PC-3 (cell line): ENCODE results near the gene TTC16. TPM values are rescaled to one million over a fixed set of nuclear protein-coding genes. Genes with fewer than 3 reads are reported as not detected.

ENCODE experiments used
- ATAC-seq: fragments of 200-7000 bp; cut with Tn5 transposase; 2 replicates; pipeline ENCODE4 v1.9.1; 2020; ENCODE audit warnings: mild to moderate bottlenecking, moderate library complexity
- BruUV-seq: library from RNA; stranded (reverse); fragments of 400-500 nt; replicated peaks from 2 replicates; lab custom pipeline; 2021; lab: Mats Ljungman, UMichigan
- CTCF ChIA-PET: fragments of 300-600 bp; sonication (Branson Sonifier 250); formaldehyde crosslinking; loops from one replicate; lab custom pipeline; 2022; ENCODE audit warnings: antibody characterized with exemption; lab: Charles Lee
- POLR2A ChIA-PET: fragments of 300-600 bp; sonication (Branson Sonifier 250); formaldehyde crosslinking; loops from one replicate; lab custom pipeline; 2022; ENCODE audit warnings: antibody characterized with exemption; ENCODE audit not compliant: unreplicated experiment; lab: Charles Lee
- DNase-seq: peaks from one replicate; pipeline ENCODE4 v3.0.0-alpha.2; 2015
- H2AFZ ChIP-seq: fragments of 300-600 bp; sonication (generic); 2 replicates; pipeline ENCODE4 v1.6.0; 2016; ENCODE audit warnings: antibody characterized with exemption, low read length
- H3F3A ChIP-seq: fragments of 300-600 bp; sonication (generic); one replicate; pipeline ENCODE4 v1.6.0; 2017; ENCODE audit warnings: antibody characterized with exemption, low read length, control low read depth, mild to moderate bottlenecking; ENCODE audit not compliant: unreplicated experiment
- H3K27ac ChIP-seq: fragments of 300-600 bp; sonication (generic); 2 replicates; pipeline ENCODE4 v1.5.1; 2016; ENCODE audit warnings: mild to moderate bottlenecking, low read length
- H3K27me3 ChIP-seq: fragments of 300-600 bp; sonication (generic); 2 replicates; pipeline ENCODE4 v1.6.1; 2016; ENCODE audit warnings: low read length, mixed read lengths
- H3K36me3 ChIP-seq: fragments of 300-600 bp; sonication (generic); 2 replicates; pipeline ENCODE4 v1.6.1; 2016; ENCODE audit warnings: low read depth, mixed run types, low read length, mixed read lengths
- H3K4me1 ChIP-seq: fragments of 300-600 bp; sonication (generic); 2 replicates; pipeline ENCODE4 v1.5.1; 2016; ENCODE audit warnings: low read length; ENCODE audit not compliant: insufficient read depth
- H3K4me2 ChIP-seq: fragments of 300-600 bp; sonication (generic); 2 replicates; pipeline ENCODE4 v1.6.0; 2016; ENCODE audit warnings: low read length
- H3K4me3 ChIP-seq: fragments of 300-600 bp; sonication (generic); 2 replicates; pipeline ENCODE4 v1.5.1; 2016; ENCODE audit warnings: mild to moderate bottlenecking, low read length, mixed read lengths
- H3K79me2 ChIP-seq: fragments of 300-600 bp; sonication (generic); 2 replicates; pipeline ENCODE4 v1.6.1; 2017; ENCODE audit warnings: low read length, mixed read lengths
- H3K9ac ChIP-seq: fragments of 300-600 bp; sonication (generic); 2 replicates; pipeline ENCODE4 v1.6.0; 2016; ENCODE audit warnings: mild to moderate bottlenecking, low read length
- H3K9me2 ChIP-seq: fragments of 300-600 bp; sonication (generic); replicated peaks from 2 replicates; pipeline ENCODE4 v1.6.1; 2016; ENCODE audit warnings: mixed run types, low read length, mixed read lengths
- H3K9me3 ChIP-seq: fragments of 300-600 bp; sonication (generic); 2 replicates; pipeline ENCODE4 v1.6.1; 2016; ENCODE audit warnings: low read length, mixed read lengths
- H4K20me1 ChIP-seq: fragments of 300-600 bp; sonication (generic); 2 replicates; pipeline ENCODE4 v1.6.1; 2016; ENCODE audit warnings: low read length, mixed read lengths
- EZH2 ChIP-seq: fragments of 300-600 bp; sonication (generic); IDR thresholded peaks from one replicate; pipeline ENCODE4 v1.6.1; 2017; ENCODE audit warnings: antibody characterized with exemption, mild to moderate bottlenecking, low read length; ENCODE audit not compliant: unreplicated experiment
- EZH2phosphoT487 ChIP-seq: fragments of 300-600 bp; sonication (generic); IDR thresholded peaks from 2 replicates; pipeline ENCODE4 v1.6.1; 2018; ENCODE audit warnings: mild to moderate bottlenecking, antibody characterized with exemption, low read length, borderline replicate concordance
- intact Hi-C: fragments of 100-400 bp; cut with micrococcal nuclease; formaldehyde crosslinking; loops from 2 replicates; pipeline ENCODE4 v1.9.0; 2023
- total RNA-seq: library from RNA; depleted of rRNA; stranded (reverse); fragments of >200 nt; gene quantifications from 2 replicates; pipeline ENCODE4 v1.2.3, GENCODE V29; 2014
- TF ChIP-seq, protein P1 (sequence below): fragments of 300-600 bp; sonication (generic); conservative IDR thresholded peaks from 2 replicates; pipeline ENCODE4 v1.5.1; 2017; ENCODE audit warnings: antibody characterized with exemption, low read depth, mild to moderate bottlenecking, low read length

The TTC16 gene
- total RNA-seq, 1 experiment from 2014 or later: 0.04 TPM

DNA sequence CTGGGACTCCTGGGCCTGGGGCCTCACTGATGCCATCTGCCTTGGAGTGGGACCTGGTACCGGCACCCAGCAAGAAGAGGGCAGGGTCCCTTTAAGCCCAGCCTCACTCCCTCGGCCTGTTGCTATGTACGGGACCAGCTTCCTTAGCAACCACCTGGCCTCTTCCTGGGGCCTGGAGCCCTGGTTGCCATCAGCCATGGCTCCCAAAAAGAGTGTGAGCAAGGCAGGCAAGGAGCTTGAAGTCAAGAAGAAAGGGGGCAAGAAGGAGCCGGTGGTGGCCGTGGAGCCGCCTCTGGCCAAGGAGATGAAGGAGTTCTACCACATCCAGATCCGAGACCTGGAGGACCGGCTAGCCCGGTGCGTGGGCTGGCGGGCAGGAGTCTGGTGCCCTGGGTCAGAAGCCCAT lies 9.0 kb upstream of the TTC16 start, which contains the start of gene CFAP157:
CFAP157 (plus strand) TSS at position 153 of the 406 bp plus-strand sequence; CDS start at position 197, 44 bp downstream.
- no peaks in the 10 kb centered on the region for H3K9me3 ChIP-seq
- no peaks in the 10 kb centered on the region for H3F3A ChIP-seq
- H3K9me2 ChIP-seq: no peaks in the 10 kb centered on the region
- BruUV-seq: no TSS peak
- no peak within 1 kb of the TSS for H3K9ac ChIP-seq
- no peaks in the 10 kb centered on the region for H4K20me1 ChIP-seq
- H3K27ac ChIP-seq: no peak within 1 kb of the TSS
- DNase-seq (no peak), ATAC-seq (peak; percentile 65)
- no peaks in the 10 kb centered on the region for H3K36me3 ChIP-seq
- no peaks in the 10 kb centered on the region for H3K79me2 ChIP-seq
- intact Hi-C loops: loop anchor here (1.0 kb wide), 1 partner anchor 27 kb away; no protein-coding TSS in a partner anchor
- H3K4me1 ChIP-seq: no peaks in the 10 kb centered on the region
- TF ChIP-seq EZH2phosphoT487 (no peak), EZH2 (no peak)
- TF ChIP-seq, protein P1, sequence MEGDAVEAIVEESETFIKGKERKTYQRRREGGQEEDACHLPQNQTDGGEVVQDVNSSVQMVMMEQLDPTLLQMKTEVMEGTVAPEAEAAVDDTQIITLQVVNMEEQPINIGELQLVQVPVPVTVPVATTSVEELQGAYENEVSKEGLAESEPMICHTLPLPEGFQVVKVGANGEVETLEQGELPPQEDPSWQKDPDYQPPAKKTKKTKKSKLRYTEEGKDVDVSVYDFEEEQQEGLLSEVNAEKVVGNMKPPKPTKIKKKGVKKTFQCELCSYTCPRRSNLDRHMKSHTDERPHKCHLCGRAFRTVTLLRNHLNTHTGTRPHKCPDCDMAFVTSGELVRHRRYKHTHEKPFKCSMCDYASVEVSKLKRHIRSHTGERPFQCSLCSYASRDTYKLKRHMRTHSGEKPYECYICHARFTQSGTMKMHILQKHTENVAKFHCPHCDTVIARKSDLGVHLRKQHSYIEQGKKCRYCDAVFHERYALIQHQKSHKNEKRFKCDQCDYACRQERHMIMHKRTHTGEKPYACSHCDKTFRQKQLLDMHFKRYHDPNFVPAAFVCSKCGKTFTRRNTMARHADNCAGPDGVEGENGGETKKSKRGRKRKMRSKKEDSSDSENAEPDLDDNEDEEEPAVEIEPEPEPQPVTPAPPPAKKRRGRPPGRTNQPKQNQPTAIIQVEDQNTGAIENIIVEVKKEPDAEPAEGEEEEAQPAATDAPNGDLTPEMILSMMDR: no peak
- no peaks in the 10 kb centered on the region for H3K27me3 ChIP-seq
- H2AFZ ChIP-seq: no peak within 1 kb of the TSS
- no peak within 1 kb of the TSS for H3K4me2 ChIP-seq
- POLR2A ChIA-PET: no interaction called here
- CTCF ChIA-PET: no interaction called here
- no peak within 1 kb of the TSS for H3K4me3 ChIP-seq

DNA sequence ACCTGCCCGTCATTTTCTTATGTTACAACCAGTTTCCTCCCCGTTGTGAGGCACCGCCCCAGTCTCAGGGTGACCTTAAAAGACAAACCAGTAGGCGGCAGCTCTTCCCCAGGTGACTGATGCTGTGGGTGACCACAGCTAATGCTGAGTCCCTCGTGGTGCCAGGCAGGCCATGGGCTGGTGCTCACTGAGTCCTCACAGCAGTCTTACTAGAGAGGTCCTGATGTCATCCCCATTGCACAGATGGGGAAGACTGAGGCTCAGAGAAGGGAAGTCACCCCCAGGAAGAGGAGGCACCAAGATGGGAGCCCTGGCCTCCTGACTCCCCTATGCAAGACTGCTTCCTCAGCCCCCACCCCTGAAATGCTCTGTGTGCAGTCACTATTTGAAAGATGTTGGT lies 8.1 kb upstream of the TTC16 start:
- ChIA-PET POLR2A (no interaction called here), CTCF (interaction anchor here (1.0 kb wide), 1 partner anchor 27 kb away, joined by 4 read pairs; the partner anchor contains the start of gene TOR2A)
- Histone ChIP-seq H3K4me2 (no peak overlapping the region), H2AFZ (no peak overlapping the region), H3K4me3 (no peak overlapping the region), H3K27me3 (no peaks in the 10 kb centered on the region), H3K9ac (no peak overlapping the region), H3K9me2 (no peaks in the 10 kb centered on the region), H4K20me1 (no peaks in the 10 kb centered on the region), H3K27ac (no peak overlapping the region), H3K79me2 (no peaks in the 10 kb centered on the region), H3F3A (no peaks in the 10 kb centered on the region), H3K9me3 (no peaks in the 10 kb centered on the region), H3K4me1 (no peaks in the 10 kb centered on the region), H3K36me3 (no peaks in the 10 kb centered on the region)
- intact Hi-C loops: loop anchor here (1.0 kb wide), 1 partner anchor 27 kb away; no protein-coding TSS in a partner anchor
- DNase-seq: peak; percentile 49
- ATAC-seq: peak; percentile 79
- no TSS peak for BruUV-seq
- no peak for TF ChIP-seq EZH2phosphoT487
- TF ChIP-seq, protein P1: peak; percentile 56

DNA sequence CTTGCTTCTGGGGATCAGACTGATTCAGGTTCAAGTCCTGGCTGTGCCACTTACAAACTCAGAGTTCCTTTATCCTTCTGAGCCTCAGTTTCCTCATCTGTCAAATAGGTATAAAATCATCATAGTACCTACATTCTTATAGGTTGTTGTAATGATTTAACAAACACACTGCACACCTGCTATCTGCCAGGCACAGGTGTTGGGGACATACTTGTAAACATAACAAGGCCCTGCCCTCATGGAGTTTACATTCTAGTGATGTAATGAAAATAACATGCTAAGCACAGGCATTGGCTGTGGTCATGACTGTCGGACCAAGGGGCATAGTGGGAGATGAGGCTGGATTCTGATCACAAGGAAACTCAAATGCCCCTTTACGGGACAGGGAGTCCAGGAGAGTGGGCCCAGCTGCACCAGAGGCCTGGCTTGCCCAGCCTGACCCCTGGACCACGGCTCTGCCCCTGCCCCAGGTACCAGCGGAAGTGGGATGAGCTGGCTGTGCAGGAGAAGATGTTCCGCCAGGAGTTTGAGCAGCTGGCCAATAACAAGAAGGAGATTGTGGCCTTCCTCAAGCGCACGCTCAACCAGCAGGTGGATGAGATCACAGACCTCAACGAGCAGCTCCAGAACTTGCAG lies 6.8 kb upstream of the TTC16 start:
- H2AFZ ChIP-seq: no peak overlapping the region
- H3K79me2 ChIP-seq: peaks cover 5% of the 10 kb centered on the region
- CTCF ChIA-PET: no interaction called here
- no peak for ATAC-seq
- no peak for DNase-seq
- H3K9me2 ChIP-seq: no peaks in the 10 kb centered on the region
- no peak overlapping the region for H3K4me3 ChIP-seq
- H3K4me2 ChIP-seq: no peak overlapping the region
- no peaks in the 10 kb centered on the region for H3K9me3 ChIP-seq
- peaks cover 1% of the 10 kb centered on the region; the same call in 1 of the 2 replicates for H3K4me1 ChIP-seq
- no peaks in the 10 kb centered on the region for H4K20me1 ChIP-seq
- no peaks in the 10 kb centered on the region for H3F3A ChIP-seq
- H3K27me3 ChIP-seq: no peaks in the 10 kb centered on the region
- POLR2A ChIA-PET: no interaction called here
- intact Hi-C loops: no loop called here
- no peaks in the 10 kb centered on the region for H3K36me3 ChIP-seq
- no peak overlapping the region for H3K27ac ChIP-seq
- no TSS peak for BruUV-seq
- TF ChIP-seq EZH2phosphoT487: no peak
- TF ChIP-seq, protein P1: no peak
- TF ChIP-seq EZH2: no peak
- no peak overlapping the region for H3K9ac ChIP-seq
